Right hindlimb (tissue), 1 donor: ENCODE data around the gene FAM241A.
"Not testable (repeated sequence)": the region's sequence is repeated elsewhere in the genome, so short reads cannot be mapped to it uniquely, and the experiment has no call there.

ENCODE experiments used
- DNase-seq: peaks from one replicate; pipeline ENCODE4 v3.0.0-alpha.2; 2018

The FAM241A gene

GRCh38 chr4:112175840-112176239 lies 30.6 kb downstream of the FAM241A start:
- DNase-seq: no peak

- DNase-seq: no peak
Measured at GRCh38 chr4:112176596-112176995, 31.3 kb downstream of the FAM241A start.

GRCh38 chr4:112178741-112179140 lies 33.5 kb downstream of the FAM241A start:
- DNase-seq: not testable (repeated sequence)

GRCh38 chr4:112181358-112182000 lies 36.2 kb downstream of the FAM241A start:
- DNase-seq: no peak

GRCh38 chr4:112182604-112183003 lies 37.4 kb downstream of the FAM241A start:
- no peak for DNase-seq

- no peak for DNase-seq
Measured at GRCh38 chr4:112183252-112183651, 38.0 kb downstream of the FAM241A start.

- DNase-seq: no peak
Measured at GRCh38 chr4:112184438-112184837, 39.2 kb downstream of the FAM241A start.

- no peak for DNase-seq
Measured at GRCh38 chr4:112185334-112185733, 40.1 kb downstream of the FAM241A start.

GRCh38 chr4:112185740-112186670 lies 40.8 kb downstream of the FAM241A start:
- DNase-seq: no peak

GRCh38 chr4:112189754-112190153 lies 44.5 kb downstream of the FAM241A start:
- DNase-seq: no peak

GRCh38 chr4:112190684-112191083 lies 45.4 kb downstream of the FAM241A start:
- no peak for DNase-seq

- DNase-seq: no peak
Measured at GRCh38 chr4:112196461-112196860, 51.2 kb downstream of the FAM241A start.

- DNase-seq: no peak
Measured at GRCh38 chr4:112199041-112199440, 53.8 kb downstream of the FAM241A start.

GRCh38 chr4:112201915-112202505 lies 56.8 kb downstream of the FAM241A start:
- no peak for DNase-seq

- no peak for DNase-seq
Measured at GRCh38 chr4:112203593-112203992, 58.3 kb downstream of the FAM241A start.

- DNase-seq: no peak
Measured at GRCh38 chr4:112206431-112206830, 61.2 kb downstream of the FAM241A start.

GRCh38 chr4:112208137-112209095 lies 63.2 kb downstream of the FAM241A start:
- DNase-seq: not testable (repeated sequence)

GRCh38 chr4:112210777-112211176 lies 65.5 kb downstream of the FAM241A start:
- no peak for DNase-seq

GRCh38 chr4:112213091-112213490 lies 67.8 kb downstream of the FAM241A start:
- no peak for DNase-seq

- DNase-seq: no peak
Measured at GRCh38 chr4:112213856-112214255, 68.6 kb downstream of the FAM241A start.

- DNase-seq: no peak
Measured at GRCh38 chr4:112214390-112215264, 69.4 kb downstream of the FAM241A start.
